ENCODE results near the gene RTN4R.
A peak's percentile ranks its signal among the peaks of the same experiment; 100 is the strongest.
"Not testable (repeated sequence)": the region's sequence is repeated elsewhere in the genome, so short reads cannot be mapped to it uniquely, and the experiment has no call there.

The RTN4R gene

DNA sequence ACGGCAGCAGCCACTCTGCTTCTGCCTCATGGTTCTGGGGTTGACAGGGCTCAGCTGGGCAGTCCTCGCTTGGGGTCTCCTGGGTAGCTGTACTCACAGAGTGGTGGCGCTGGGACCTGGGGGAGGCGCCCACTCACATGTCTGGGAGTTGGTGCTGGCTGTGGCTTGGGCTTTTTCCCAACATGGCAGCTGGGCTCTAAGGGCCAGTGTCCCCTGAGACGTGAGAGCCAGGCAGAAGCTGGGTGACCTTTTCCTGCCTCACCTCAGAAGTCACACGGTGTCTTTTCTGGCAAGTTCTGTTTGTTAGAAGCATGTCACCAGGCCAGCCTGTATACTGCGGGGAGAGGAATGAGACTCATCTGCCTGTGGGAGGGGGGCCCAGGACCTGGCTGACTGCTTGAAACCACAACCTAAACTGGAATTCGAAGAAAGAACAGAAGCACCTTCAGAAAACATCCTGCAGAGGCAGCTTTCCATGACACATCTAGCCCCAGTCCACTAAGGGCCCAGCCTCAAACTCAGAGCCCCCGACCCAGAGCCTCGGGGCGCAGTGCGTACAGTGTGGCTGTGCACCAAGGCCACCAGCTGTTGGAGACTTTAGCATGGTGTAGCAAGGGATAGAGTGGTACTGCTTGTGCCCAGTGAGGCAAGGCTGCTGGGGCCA, 37.2 kb upstream of the RTN4R start:
- not testable (repeated sequence) for DNase-seq

DNA sequence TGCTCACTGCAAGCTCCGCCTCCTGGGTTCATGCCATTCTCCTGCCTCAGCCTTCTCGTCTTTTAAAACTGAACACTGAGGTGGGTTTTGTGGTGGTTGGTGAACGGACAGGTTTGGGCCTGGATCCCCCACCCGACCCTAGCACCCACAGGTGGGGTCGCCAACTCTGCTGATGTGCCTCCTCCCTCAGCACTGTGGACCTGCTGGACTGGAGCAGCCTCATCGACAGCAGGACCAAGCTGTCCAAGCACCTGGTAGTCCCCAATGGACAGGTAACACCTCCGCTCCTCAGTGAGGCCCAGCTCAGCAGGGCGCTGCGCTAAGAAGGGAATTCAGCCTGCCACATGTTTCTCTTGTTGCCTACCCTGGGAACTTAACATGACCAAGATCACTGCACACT, 36.5 kb upstream of the RTN4R start:
- no peak for DNase-seq

DNA sequence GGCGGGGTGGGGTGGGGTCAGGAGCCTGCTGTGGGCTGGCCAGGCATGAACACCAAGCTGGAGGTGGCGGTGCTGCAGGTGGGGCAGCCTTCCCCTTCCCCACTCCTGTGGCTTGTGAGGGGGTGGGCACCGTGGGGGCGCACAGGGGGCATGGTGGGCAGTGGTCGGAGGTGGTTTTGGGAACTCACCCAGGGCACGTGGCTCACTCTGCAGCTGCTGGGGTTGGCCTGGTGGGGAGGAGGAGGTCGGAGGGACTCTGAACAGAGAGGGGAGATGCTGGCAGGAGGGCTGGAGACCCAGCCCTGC, 35.1 kb upstream of the RTN4R start:
- not testable (repeated sequence) for DNase-seq

DNA sequence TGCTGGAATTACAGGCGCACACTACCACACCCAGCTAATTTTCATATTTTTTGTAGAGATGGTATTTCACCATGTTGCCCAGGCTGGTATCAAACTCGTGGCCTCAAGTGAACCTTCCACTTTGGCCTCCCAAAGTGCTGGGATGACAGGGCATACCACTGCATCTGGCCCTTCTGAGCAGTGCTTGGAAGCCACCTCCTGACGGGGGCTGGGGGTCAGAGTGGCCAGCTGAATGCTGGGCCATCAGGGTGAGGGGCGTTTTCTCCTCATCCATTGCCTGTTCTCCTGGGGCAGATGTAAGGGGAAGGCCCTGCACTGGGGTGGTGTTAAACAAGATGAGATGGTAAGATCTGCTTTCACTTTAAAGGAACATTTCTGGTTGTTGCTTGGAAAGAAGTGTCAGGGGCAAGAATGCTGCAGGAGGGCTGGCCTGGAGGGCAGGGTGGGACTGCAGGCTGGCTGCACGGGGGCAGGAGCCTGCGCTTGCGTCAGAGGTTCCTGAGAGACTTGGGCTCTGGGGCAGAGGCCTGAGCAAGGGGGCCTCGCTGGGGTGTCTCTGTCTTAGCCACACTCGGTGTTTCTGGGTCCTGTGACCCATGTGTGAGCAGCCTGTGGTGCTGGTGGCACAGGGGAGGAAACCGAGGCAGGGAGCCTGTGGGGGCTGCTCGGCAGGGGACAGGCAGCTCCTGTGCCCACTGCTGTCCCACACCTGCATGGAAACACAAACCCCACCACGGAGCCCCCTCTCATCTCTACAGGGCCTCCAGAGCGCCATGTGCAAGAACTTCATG, 34.5 kb upstream of the RTN4R start:
- DNase-seq = no peak

DNA sequence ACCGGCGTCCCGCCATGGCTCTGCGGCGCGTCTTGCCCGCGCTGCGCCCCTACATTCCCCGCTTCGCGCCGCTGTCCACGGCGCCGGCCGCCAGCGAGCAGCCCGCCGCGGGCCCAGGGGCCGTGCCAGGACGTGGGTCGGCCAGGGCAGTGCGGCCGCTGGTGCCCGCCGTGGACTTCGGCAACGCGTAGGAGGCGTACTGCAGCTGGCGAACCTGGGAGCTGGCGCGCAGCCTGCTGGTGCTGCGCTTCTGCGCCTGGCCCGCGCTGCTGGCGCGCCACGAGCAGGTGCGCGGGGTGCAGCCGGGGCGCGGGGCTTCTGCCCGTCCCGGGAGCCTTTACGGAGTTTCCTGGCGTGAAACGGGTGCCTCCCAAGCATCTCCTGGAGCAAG, 31.6 kb upstream of the RTN4R start:
- peak in 1 of 2 experiments; percentile 21 for DNase-seq

DNA sequence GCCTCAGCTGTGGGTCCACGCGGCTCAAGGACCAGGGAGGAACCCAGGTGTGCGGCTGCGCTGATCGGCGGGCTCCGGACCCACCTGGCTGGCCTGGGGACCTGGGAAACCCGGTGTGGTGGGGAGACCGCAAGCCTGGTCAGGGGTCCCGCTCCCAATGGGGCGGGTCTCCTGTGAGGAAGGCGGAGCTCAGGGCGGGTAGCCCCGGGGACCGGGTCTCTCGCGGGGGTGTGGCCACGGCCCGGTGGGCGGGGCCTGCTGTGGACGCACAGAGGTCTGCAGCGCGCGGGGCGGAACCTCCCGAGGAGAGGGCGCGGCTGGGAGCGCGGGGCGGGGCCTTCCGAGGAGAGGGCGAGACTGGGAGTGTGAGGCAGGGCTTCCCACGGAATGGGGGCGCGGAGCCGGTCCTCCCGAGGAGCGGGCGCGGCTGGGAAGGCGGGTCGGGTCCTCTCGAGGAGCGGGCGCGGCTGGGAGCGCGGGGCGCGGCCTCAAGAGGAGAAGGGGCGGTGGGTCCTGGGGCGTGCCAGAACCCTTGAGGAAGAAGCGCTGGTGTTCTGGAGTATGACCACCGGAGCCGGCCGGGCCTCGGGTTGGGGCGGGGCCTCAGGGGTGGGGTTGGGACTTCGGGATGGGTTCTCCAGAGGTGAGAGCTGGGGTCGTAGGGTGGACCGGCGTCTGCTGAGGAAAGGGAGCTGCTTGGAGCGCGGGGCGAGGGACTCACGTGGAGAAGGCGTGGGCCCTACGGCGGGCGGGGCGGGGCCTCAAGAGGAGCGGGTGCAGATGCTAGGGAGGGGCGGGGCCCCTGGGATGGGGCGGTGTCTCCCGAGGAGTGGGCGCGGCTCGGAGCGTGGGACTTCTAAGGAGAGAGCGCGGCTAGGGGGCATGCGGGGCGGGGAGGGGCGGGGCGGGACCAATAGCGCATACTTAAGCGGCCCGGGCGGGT, 31.0 kb upstream of the RTN4R start:
- peak; percentile 95 for DNase-seq

DNA sequence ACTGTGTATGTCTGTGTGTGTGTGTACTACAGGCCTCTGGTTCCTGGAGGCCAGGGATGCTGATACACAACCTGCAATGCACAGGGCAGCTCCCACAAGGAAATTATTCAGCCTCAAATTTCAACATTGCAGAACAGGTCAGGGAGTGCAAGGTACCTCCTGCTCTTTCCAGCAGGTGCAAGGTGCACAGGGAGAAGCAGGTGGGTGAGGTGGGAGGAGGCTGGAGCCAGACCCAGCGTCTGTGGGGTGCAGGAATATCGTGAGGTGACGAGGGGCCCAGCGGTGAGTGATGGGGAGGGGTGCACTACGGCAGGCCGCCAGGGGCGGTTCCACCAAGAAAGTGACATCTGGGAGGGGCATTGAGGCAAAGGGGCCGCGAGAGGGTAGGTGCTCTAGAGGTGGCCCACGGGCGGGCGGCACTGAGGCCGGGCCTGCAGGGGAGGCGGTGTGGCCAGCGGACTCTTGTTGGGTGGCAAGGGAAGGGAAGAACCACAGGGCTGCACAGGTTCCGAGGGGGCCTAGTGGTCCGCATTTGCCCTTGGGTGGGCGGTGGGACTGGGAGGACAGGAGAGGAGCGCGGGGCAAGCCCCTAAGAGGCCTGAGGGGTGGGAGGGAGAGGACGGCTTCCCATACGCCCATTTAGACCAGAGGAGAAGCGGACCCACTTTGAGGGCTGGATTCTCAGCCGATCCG, 30.1 kb upstream of the RTN4R start:
- DNase-seq = no peak

DNA sequence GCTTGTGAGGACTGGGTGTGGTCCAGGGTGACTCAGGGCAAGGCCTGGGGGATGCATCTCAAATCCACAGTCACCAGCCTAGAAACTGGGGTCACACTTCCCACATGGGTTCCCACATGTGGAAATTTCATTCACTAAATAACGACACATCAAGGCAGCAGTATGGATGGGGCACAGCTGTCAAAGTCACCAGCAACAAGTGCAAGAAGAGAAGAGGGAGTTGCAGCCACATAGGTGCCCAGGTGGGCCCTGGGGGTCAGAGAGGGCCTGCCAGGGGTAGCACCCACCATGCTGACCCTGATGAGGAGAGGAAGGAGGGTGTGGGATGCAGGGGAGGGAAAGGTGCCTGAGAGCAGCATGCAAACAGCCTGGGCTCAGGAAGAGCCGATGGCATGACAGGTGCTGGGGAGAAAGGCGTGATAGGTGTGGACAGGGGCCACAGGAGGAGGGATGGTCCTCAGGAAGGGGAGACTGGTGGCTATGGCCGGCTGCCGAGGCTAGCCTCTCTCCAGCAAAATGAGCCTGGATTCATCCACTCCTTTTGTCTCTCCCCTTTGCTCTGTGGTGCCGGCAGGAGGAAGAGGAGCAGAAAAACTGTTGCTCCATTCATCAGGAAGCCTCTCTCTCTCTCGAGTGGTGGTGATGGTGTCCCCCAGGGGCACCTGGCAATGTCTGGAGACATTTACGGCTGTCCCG, 29.4 kb upstream of the RTN4R start:
- DNase-seq = no peak

DNA sequence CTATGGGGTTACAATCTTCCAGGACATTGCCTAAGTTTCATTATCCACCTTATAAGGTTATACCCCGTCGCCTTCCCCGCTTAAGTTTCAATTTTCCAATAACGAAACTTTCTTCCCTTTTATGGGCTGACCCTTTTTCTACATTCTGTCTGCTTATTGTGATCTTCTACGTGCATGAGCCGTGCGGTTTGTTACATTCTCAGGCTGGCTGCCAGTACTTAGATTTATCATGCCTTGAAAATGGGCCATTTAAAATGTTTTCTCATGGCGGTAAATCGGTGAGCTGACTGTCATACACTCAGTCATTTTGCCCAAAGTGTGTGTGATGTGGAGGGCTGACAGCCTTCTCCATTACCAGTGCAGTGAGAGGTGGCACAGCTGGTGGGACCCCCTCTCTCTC, 28.5 kb upstream of the RTN4R start:
- no peak for DNase-seq

DNA sequence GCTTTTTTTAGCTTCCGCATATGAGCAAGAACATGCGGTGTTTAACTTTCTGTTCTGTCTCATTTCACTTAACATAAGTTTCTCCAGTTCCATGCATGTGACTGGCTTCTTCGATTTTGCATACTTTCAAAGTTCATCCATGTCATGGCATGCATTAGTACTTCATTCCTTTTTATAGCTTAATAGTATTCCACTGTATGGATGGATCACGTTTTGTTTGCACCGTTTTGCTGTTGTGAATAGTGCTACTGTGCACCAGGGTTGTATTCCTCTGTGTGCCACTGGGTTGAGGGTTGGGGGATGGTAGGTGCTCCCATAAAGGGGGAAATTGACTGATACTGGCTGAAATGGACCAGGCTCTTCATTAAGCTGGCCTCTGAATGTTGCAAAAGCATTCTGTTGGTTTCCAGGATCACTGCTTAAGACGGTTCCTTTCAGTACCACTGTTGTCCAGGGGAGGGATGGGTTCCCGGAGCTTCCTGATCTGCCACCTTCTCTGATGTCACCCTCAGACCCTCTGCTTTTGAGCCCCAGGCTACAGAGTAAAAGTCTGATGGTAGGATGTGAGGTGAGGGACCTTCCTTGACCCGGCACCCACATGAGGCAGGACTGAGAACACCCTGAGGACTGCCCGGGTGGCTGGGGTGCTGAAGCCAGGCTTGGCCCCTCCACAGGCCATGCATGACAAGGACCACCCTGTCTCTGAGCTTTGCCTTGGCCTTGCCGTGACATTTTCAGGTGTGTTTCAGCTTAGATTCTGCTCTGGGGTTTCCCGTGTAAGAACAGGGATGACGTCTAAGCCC, 27.3 kb upstream of the RTN4R start:
- DNase-seq = no peak

DNA sequence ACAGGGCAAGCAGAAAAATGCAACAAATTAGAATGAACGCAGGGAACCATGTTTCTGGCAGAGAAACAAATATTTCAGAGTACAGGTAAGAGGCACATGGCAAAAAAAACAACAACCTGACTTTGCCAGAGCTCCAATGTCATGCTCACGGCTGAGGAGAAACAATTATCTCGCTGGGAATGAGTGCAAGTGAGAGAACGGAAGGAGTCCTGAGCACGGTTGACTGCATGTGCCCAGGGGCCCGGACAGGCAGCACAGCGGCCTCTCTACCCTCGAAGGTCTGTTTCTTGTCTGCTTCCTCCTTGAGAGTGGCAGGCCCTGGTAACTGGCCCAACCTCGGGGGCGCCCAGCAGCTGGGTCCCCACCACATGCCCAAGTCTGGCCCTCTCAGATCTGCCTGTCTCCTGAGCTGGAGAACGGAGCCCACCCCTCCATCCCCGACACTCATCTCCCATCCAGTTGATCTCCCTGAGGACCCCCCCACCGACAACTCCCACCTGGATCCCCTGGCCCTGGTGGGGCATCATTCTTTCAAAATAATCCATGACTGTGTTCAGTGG, 24.6 kb upstream of the RTN4R start:
- no peak for DNase-seq

DNA sequence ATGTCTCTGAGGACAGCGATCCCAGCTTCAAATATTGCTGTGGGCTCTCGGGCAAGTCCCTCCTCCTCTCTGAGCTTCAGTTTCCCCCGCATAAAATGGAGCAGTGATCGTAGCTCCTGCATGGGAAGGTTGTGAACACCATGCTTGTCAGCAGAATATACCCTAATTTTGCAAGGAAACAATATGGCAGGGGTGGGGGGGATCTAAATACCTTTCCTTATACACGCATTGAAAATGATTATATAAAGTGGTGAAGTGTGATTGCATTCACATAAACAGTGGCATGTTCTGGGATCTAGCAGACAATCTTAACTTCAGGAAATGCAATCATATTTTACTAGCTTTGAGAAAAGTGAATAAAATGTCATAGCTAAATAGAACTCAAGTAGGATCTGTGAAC, 24.0 kb upstream of the RTN4R start:
- DNase-seq = no peak

DNA sequence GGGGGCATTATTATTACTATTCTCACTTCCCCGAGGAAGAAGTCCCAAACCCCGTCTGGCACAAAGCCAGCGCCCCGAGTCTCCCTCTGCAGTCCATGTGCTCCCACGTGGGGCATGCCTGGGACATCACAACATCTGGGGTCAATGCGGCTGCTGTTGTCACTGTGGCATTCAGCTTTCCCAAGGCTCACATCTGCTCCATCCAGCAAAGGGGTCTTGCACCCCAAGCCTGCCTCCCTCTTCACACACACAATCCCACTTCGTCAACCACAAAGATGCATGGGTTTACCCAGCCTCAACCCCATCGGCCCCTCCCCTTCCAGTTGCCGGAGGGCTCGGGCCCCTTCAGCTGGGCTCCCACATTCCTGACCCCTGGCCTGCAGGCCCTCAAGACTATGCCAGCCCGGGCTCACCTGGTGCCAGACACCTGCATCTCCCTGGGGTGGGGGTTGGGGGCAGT, 23.5 kb upstream of the RTN4R start:
- DNase-seq = no peak

DNA sequence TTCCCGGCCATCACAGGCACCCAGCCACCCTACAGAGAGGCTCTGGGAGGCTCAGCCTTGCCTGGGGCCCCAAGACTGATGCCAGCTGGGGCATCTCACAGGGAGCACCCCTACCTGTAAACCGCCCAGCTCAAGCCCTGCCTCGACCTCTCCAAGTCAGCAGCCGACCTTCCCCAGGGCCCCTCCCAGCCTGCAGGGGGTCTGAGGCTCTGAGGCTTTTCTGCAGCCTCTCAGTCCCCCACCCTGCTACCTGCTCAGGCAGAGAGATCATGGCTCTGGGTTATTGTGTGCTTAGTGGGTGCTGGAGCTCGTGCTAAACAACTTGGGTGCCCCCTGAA, 23.1 kb upstream of the RTN4R start:
- no peak for DNase-seq

DNA sequence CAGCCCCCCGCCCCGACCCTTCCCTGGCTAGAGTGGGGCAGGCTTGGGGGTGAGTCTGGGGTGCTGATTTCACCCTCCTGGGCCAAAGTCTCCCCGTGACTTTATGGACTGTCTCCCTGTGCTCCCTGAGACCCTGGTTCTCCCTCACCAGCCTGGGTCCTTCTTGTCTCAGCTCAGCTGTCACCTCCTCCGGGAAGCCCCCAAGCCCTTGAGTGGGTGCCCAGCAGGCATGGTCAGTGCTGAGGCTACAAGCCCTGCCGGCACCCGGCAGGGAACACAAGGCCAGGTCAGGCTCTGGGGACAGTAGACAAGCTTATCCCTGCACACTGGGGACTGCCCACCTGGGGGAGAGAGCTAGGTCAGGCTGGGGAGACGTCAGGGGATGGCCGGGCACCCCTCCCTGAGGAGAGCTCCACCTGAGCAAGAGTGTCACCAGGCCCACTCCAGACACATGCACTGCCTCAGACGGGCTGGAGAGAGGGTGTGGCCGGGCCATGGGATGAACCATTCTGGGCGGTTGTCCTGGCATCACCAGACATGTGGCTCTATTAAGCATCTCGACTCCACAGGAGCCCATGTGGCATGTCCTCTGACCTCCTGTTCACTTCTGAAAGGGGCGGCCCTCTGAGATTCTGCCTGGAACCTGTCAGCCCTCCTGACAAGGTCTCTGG, 22.6 kb upstream of the RTN4R start:
- DNase-seq = no peak

DNA sequence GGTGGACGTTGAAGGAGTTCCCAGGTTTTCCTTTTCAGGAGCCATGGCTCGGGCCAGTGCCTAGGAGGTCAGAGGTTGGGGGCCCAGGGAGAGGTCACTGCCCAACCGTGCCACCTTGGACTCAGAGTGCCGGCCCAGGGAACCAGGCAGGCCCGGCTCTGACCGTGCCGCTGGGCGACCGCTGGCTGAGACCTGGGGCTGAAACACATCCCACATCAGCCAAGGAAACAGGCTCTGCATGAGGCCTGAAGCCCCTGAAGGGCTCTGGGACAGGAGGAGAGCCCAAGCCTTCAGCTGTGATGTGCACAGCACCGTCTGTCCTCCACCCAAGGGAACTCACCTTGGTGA, 21.9 kb upstream of the RTN4R start:
- DNase-seq = no peak

DNA sequence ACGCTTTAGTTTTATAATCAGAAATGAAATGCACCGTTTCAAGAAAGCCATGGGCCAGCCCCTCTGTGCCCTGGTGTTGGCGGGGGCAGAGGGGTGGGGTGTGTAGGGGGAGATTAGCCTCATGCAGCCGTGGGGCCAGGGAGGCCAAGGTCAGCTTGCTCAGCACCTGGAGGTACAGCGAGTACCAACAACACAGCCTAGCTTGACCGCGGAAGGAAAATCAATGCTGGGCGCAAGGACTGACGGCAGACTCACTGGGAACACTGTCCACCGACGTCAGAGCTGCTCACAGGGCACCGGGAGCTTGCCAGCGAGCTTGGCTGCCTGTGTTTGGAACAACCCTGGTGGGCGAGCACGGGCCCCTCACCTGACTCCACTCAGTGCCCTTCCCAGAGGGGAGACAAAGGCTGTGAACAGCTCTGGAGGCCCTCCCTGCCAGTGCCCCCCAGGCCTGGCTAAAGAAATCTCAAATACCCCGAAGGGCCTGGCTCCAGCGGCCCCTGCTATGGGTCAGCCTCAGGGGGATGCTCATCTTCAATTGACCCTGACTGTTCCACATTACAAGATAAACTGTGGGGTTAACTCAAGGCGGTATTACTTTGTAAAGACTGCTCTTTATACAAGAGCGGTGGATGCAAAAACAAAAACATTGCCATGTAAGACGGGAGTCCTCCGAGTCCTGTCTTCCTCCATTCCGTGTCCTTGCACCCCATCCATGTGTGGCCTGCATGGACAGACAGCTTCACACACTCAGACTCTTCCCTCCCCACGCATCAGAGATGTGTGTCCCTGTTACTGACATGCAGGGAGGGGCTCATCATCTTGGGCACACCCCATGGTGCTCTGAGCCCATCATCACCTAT, 21.3 kb upstream of the RTN4R start:
- not testable (repeated sequence) for DNase-seq

DNA sequence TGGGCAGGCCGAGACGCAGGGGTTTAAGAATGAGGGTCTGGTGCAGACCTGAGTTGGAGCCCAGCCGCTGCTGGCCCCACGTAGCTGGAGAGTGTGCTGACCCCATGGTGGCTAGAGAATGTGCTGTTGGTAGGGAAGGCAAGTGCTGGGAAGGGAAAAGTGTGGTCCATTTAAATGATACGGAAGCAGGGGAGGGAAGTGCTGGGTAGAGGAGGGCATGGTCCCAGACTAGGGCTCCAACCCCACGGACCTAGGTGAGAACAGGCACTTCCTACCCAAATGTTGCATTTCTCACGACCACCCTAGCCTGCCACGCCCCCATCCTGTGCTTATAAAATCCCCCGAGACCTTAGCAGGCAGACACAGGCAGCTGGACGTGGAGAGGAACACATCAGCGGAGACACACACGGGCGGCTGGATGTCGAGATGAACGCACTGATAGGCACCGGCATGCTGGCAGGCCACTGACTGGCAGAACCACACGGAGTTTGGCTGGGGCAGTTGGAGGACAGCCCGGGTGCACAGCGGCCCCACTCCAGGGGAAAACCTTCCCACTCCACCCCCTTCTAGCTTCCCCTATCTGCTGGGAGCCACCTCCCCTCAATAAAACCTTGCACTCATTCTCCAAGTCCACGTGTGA, 18.8 kb upstream of the RTN4R start:
- DNase-seq = not testable (repeated sequence)

DNA sequence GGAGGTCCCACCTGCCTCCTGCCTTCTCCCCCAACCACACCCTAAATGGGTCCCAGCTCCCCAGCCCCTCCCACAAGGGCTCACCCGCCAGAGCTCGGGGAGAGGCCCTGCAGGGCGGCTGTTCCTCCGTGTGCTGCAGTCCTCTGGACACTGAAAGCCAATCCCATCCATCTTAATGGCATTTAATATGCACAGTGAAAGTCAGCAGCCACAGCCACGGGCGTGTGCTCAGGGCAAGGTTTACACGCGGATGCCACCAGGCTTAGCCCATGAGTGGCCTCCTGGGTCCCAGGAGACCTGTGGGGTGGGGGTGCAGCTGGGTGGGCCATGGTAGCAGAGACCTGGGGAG, 18.2 kb upstream of the RTN4R start:
- not testable (repeated sequence) for DNase-seq

Measured in activated CD4-positive, alpha-beta T cell treated with anti-CD3 and anti-CD28 coated beads, Interleukin-2, amount 50 U/mL, for 4 hours (primary cell).